ENCODE data around the gene CCDC97.
A peak's percentile ranks its signal among the peaks of the same experiment; 100 is the strongest.

Gene CCDC97

DNA sequence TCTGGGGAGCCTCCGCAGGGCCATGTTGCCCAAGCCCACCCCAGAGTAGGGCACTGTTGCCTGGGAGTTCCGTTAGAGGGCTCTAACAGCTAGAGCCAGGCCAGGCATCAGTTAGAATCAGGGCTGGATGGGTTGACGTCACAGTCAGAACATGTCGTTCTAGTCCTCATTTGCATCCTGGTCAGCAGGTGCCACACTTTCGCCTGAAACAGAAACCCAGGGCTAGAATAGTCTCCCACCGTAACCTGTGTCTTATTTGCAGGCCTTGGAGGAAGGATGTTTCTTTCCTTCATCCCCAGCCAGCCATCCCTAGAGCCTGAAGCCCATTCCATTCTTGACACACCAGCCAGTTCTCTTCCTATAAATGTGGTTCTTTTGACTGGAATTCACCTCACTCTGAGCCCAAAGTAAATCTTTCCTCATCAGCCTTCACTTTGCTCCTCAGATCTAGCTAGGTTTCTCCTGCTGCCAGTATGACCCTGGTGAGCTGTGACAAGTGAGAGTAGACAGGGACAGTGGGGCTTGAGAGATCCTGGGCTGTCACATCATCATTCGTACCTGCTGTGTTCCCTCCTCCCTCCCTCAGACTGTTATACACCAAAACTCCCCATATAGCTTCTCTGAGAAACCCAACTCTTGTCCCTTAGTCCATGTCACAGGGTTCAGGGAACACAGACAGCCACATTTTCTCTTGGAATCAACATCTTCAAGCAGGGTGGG lies 12.2 kb upstream of the CCDC97 start:
- FAIRE-seq (peak; percentile 100), DNase-seq (ENCODE audit: insufficient read length, low spot score) (peak; percentile 89)

DNA sequence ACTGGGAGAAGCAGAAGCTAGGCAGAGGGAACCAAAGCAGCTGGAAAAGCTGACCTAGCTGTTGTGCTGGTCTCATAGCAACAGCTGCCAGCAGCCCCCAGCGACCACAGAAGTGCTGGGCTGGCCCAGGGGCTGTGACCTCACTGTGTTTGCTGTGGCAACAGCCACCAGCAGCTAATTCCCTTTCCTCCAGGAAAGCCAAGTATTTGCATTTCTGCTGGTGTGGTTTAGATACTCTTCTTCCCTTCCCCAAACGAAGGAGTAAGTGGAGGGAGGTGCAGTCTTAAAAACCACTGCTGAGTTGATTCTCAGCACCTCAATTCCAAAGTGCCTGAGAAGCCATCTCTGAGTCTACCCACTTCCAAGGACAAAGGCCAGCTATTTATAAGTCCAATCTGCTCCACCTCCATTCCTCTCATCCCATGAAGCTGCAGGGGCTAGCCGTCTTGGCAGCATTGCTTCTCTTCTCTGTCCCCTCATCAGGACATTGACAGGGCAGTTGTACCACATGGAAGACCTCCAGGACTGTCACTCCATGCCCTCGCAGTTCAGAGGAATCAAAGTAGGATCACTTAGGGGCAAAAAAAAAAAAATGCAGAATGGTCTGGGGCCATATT lies 11.5 kb upstream of the CCDC97 start:
- no peak for DNase-seq (ENCODE audit: insufficient read length, low spot score)
- no peak for FAIRE-seq

GRCh38 chr19:41299046-41299754 lies 10.8 kb upstream of the CCDC97 start:
- FAIRE-seq (peak; percentile 4), DNase-seq (ENCODE audit: insufficient read length, low spot score) (no peak)

GRCh38 chr19:41299755-41300089 lies 10.2 kb upstream of the CCDC97 start:
- FAIRE-seq (no peak), DNase-seq (ENCODE audit: insufficient read length, low spot score) (no peak)

GRCh38 chr19:41300555-41300954 lies 9.4 kb upstream of the CCDC97 start:
- FAIRE-seq, result peak; percentile 14
- no peak for DNase-seq (ENCODE audit: insufficient read length, low spot score)

GRCh38 chr19:41302624-41303351 lies 7.2 kb upstream of the CCDC97 start:
- peak; percentile 96 for FAIRE-seq
- DNase-seq (ENCODE audit: insufficient read length, low spot score), result no peak

DNA sequence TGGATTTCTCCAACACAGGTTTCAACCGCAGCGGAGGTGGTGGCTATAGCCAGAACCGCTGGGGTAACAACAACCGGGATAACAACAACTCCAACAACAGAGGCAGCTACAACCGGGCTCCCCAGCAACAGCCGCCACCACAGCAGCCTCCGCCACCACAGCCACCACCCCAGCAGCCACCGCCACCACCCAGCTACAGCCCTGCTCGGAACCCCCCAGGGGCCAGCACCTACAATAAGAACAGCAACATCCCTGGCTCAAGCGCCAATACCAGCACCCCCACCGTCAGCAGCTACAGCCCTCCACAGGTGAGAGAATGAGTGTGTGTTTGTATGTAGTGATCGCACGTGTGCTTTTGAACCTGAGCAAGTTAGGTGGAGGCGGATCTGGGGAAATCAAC lies 6.0 kb upstream of the CCDC97 start:
- FAIRE-seq (no peak), DNase-seq (ENCODE audit: insufficient read length, low spot score) (no peak)

DNA sequence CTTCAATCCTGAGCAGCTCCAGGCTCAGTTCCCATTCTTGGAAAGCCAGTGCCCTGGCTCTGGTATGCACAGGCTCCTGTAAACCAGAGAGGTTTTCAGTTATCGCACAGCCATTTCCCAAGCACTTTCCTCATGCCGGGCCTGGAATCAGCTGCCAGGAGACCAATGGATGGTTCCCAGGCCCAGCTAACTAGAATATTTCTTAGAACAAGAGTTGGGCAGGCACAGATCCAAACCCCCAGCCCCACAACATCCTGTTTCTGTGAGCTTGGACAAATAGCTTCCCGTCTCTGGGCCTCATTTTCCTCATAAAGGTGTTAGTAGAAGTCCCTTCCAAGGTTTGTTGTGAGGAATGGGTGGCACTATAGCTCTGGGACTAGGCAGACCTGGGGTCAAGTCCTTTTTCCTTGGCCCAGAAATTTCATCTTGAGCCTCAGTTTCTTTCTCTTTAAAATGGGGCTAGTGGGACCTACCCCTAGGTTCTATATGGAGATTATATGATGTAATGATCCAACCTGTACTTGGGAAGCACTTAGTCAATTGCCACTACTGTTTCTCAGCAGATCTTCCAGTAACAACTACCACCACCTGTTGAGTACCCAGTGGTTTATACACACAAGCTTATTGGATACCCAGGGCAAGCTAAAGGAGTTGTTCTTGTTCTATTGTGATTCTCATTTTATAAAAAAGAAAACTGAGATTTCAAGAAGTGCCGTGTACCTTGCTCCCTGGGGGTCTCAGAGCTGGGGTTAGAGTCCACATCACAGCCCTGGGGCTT lies 5.1 kb upstream of the CCDC97 start:
- FAIRE-seq, result no peak
- DNase-seq (ENCODE audit: insufficient read length, low spot score), result no peak

DNA sequence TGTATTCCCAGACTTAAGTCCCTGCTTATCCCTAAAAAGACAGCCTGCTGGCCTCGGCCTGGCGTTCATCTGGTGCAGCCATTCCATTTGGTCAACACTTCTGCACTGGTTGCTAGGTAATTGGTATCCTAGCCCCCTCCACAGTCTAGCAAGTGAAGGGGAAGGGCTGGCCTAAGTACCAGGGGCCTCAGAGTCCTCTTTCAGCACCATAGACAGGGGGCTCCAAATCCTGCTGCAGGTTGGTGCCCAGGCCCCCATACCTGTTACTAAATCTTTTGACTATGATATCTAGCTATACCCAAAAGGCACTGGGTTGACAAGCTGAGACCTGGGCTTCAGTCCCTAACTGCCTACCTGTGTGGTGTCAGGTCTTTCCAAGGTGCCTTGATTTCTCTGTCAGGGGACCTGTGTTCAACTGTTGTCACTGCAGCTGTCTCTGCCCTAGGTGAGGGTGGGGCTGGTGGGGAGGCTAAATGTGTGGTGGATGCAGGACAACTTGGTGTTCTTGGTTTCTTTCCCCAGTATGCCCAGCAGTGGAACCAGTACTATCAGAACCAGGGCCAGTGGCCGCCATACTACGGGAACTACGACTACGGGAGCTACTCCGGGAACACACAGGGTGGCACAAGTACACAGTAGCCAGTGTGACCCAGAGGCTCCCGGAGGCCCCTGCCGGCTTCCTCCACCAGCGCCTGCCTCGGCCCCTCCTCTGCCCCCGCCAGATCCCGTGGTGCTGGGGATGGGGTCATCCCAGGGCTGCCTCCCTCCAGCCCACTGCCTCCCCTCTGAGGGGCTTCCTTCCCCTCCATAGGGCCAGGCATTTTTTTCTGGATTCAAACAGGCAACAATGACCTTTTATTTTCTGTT lies 3.8 kb upstream of the CCDC97 start:
- FAIRE-seq (no peak), DNase-seq (ENCODE audit: insufficient read length, low spot score) (no peak)

DNA sequence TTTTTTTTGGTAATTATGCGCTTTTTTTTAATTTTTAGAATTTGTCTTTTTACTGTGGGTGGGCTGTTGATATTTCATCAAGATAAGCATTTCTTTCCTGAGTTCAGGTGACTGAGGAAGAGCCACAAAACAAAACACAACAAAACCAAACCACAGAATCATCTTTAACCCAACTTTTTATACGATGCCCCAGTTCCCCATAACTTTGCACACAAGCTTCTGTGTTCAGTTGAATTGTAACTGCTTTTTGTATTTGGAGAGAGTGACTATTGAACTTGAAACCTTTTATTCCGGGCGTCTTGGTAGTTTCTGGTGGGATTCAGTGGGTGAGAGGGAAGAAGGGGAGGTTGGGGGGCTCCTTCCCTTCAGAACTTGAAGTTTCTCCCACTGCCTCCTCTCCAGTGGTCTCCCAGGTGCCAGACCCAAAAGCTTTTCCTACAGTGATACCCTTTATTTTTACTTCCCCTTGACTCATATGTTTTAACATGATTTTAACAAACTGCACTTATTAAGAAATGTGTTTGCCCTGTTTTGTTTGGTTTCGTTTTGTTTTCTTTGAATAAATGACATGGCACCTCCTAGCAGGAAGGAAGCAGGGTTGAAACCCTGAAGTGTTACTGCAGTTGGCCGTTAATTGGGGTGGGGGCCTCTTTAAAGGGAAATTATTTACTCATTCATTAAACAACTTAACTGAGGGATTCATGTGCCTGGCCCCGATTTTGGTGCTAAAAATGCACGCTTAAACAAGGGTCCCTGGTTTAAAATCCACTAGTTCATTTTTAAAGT lies 2.7 kb upstream of the CCDC97 start:
- peak; percentile 70 for FAIRE-seq

DNA sequence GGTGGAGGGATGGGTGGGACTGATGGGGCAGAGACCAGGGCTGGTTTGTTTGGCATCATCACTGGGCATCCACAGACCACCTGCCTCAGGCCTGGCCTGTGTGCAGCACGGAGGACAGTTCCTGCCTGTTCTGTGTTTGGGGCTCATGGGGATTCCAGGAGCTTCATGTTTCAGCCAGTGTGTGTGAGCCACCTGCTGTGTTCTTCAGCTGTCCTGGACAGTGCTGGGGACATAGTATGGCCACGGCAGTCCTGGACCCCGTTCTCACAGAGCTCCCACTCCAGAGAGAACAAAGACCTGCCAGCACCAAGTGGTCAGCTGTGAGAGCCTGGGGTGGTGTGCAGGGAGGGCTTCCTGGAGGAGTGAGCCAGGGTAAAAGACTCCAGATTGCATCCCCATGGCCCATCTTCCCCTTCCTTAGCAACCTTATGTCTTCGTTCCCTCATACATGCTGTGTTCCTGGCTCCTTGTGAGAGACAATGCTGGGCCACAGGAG lies 2.0 kb upstream of the CCDC97 start:
- no peak for FAIRE-seq
- no peak for DNase-seq (ENCODE audit: insufficient read length, low spot score)

More for the DNA sequence above, 2.7 kb upstream of the CCDC97 start:
- no peak for DNase-seq (ENCODE audit: insufficient read length, low spot score)

DNA sequence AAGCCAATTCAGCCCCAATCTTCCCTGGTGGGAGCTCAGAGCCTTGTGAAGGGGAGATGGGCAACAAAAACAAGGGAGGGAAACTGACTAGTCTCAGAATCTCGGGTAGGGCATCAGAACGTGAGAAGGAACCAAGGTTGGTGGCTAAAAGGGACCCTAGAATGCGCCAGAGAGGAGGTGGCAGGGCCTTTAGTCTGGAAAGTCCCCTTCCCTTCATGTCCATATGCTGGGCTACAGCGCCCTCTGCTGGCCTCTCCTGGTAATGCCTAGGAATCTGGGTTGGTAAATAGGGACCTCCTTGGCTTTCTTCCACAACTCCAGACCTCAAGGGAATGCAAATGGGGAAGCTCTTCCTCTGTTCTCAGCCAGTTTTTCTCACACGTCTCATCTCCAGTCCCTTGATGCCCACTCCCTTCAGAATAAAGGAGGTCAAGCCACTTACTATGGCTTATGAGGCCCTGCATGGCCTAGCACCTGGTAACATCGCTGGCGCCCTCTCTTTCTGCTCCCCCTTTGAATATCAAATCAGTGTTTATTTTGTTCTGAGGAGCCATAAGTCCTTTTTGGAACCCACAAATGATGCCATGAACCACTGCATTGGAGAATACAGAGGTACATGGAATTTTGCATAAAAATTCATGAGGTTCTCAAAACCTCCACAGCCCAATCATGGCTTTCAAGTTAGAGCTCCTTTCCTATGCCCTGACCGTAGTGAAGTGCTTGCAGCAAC lies 1.4 kb upstream of the CCDC97 start:
- peak; percentile 87 for FAIRE-seq
- DNase-seq (ENCODE audit: insufficient read length, low spot score), result peak; percentile 70

- peak; percentile 18 for FAIRE-seq
Measured at GRCh38 chr19:41309180-41310032, 566 bp upstream of the CCDC97 start.

GRCh38 chr19:41311072-41311471 lies 1.1 kb downstream of the CCDC97 start:
- FAIRE-seq (no peak), DNase-seq (ENCODE audit: insufficient read length, low spot score) (no peak)

More at GRCh38 chr19:41309180-41310032, 566 bp upstream of the CCDC97 start:
- DNase-seq (ENCODE audit: insufficient read length, low spot score), result no peak

GRCh38 chr19:41311613-41312012 lies 1.6 kb downstream of the CCDC97 start:
- DNase-seq (ENCODE audit: insufficient read length, low spot score) (no peak), FAIRE-seq (no peak)

DNA sequence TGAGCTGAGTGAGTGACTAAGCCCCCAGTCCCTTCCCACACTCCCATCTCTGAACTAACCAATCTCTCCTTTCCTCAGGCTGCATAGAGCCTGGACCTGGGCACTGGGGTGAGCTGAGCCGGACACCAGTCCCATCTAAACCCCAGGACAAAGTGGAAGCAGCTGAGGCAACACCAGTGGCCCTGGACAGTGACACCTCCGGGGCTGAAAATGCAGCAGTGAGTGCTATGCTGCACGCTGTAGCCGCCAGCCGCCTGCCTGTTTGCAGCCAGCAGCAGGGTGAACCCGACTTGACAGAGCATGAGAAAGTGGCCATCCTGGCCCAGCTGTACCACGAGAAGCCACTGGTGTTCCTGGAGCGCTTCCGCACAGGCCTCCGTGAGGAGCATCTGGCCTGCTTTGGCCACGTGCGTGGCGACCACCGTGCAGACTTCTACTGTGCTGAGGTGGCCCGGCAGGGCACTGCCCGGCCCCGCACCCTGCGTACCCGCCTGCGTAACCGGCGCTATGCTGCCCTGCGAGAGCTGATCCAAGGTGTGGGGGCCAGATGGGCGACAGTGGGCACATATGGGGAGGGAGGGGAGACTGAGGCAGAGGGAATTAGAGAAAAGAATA lies 6.4 kb downstream of the CCDC97 start:
- no peak for FAIRE-seq
- no peak for DNase-seq (ENCODE audit: insufficient read length, low spot score)
